Fibroblast of pulmonary artery (primary cell): ENCODE results near the gene PIP4P1.

Experiments used
- DNase-seq: peaks from one replicate; pipeline ENCODE4 v3.0.0-alpha.2; 2010; ENCODE audit warnings: low read depth
- H3K4me3 ChIP-seq: replicated peaks from 2 replicates; pipeline ENCODE4 v1.5.1; 2011; ENCODE audit warnings: low read depth, mild to moderate bottlenecking, control low read depth, low read length, moderate library complexity
- TF ChIP-seq, protein P1 (sequence below): IDR thresholded peaks from 2 replicates; pipeline ENCODE4 v1.5.1; 2011; ENCODE audit warnings: mild to moderate bottlenecking, control low read depth, low read length, inconsistent platforms; ENCODE audit errors: missing control alignments

The PIP4P1 gene

DNA sequence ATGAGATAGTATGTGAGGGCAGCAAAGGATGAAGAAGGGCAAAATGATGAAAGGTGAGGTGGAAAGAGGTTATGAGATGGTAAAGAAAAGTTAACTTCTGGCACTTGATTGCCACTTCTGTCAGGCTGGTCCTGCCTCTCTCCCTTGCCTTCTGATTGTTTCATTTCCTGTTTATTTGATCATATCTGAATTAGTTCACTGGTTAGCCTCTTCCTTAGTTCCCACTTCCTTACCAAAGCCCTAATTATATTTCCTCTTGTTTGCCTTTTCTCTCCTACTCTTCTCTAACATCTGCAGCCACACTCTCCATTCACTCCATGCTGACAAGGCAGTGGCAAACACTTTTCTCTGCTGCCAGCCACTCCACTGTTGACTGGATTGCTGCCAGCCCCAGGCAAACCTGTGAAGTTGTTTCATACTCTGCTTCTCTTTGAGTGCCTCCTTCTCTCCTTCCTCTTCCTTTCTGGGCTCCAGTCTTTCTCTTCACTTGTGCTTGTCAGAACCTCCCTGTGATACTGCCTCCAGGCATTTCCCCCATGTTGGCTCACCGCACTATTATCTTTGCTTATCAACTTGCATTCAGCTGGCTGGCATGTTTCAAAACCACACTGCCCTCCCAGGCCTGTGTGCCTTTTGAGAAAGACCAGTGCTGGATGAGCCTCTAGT lies 16.1 kb upstream of the PIP4P1 start:
- TF ChIP-seq, protein P1, sequence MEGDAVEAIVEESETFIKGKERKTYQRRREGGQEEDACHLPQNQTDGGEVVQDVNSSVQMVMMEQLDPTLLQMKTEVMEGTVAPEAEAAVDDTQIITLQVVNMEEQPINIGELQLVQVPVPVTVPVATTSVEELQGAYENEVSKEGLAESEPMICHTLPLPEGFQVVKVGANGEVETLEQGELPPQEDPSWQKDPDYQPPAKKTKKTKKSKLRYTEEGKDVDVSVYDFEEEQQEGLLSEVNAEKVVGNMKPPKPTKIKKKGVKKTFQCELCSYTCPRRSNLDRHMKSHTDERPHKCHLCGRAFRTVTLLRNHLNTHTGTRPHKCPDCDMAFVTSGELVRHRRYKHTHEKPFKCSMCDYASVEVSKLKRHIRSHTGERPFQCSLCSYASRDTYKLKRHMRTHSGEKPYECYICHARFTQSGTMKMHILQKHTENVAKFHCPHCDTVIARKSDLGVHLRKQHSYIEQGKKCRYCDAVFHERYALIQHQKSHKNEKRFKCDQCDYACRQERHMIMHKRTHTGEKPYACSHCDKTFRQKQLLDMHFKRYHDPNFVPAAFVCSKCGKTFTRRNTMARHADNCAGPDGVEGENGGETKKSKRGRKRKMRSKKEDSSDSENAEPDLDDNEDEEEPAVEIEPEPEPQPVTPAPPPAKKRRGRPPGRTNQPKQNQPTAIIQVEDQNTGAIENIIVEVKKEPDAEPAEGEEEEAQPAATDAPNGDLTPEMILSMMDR, result no peak
- DNase-seq, result peak; percentile 85
- no peak overlapping the region for H3K4me3 ChIP-seq

DNA sequence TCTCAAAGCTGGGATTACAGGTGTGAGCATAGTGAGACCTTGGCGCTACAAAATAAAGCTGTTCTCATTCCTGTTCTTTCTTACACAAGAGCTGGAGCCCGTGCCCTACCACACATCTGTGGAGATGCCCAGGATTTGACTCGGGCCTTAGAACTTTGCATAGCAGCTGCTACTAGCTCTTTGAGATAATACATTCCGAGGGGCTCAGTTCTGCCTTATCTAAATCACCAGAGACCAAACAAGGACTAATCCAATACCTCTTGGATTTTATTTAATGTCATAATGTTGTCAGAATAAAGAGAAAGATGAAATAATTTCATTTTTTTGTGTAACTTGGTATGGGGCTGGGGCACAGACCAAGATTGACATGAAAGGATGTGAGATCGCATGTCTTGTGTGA lies 15.5 kb upstream of the PIP4P1 start:
- no peak overlapping the region for H3K4me3 ChIP-seq
- TF ChIP-seq, protein P1, result no peak
- no peak for DNase-seq

DNA sequence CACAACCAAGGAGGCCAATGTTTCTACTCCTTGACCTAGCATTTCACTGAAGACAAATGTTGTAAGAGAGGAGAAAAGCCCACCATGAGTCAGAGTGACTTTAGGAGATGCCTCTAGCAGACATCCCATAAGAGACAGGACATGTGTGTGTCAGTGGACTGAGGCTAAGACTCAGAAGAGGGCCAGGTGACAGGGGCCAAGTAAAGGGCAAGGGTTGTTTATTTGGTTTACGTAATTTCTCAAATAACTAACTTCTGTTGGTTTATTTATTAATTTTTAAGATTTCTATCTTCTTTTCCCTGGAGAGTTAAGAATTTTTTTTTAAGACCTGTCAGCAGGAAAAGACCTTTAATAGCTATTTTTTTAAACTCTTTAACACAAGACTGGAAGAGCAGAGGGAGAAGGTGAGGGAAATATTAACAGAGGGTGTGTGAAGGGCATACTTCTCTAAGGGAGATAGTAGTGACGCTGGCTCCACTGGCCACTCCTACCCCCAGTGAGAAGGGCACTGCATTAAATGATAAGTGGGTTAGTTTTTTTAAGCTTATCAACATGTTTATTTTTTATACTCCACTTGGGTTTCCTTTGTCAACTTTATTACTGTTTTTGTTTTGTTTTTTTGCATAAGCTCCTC lies 11.4 kb upstream of the PIP4P1 start:
- TF ChIP-seq, protein P1, result no peak
- H3K4me3 ChIP-seq, result no peak overlapping the region
- no peak for DNase-seq

DNA sequence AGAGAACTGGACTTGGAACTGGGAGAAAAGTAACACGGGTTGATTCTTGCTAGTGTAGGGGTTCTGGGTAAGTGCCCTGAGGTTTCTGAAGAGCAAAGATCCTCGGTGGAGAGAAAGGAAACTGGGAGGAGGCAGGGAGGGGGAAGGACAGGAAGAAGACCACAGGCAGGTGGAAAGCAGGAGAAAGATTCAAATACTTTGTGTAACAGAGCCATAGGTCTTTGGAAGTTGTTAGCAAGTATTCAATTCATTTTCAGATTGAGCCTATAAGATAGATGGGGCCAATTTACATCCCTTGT lies 9.3 kb upstream of the PIP4P1 start:
- no peak for DNase-seq
- TF ChIP-seq, protein P1, result no peak
- peak overlapping the region; percentile 94 for H3K4me3 ChIP-seq

DNA sequence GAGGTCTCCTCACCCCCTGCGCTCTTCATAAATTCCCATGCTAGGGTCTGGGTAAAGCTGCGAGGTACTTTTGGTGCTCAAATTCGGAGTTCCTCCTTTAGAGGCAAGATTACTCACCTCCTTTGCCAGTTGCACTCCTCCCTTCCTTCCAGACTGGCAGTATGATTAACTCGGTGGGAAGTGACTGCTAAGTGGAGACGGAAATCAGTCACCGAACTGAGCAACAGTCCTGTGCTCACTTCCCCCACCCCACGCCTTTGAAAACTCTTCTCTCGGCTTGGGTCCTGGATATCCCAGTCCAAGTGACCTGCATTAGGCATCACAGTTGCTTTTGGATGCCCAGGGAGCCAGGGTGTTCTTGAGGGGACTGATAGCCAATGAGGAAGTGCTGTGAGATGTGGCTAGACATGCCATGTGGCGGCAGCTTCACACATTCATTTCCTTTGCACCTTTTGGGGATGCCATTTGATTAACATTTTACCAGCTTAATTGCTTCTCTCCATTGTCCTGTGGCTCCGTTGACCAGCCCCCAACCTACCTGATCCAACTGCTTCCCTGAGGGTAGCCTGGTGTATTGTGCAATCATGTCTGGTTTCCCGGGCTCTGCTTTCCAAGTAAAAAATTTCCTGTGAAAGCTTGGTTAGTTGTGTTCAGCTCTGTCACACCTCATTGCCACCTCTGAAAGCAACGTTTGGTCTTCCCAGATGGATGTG lies 8.8 kb upstream of the PIP4P1 start:
- DNase-seq, result peak; percentile 72
- TF ChIP-seq, protein P1, result no peak
- H3K4me3 ChIP-seq, result peak overlapping the region; percentile 94

DNA sequence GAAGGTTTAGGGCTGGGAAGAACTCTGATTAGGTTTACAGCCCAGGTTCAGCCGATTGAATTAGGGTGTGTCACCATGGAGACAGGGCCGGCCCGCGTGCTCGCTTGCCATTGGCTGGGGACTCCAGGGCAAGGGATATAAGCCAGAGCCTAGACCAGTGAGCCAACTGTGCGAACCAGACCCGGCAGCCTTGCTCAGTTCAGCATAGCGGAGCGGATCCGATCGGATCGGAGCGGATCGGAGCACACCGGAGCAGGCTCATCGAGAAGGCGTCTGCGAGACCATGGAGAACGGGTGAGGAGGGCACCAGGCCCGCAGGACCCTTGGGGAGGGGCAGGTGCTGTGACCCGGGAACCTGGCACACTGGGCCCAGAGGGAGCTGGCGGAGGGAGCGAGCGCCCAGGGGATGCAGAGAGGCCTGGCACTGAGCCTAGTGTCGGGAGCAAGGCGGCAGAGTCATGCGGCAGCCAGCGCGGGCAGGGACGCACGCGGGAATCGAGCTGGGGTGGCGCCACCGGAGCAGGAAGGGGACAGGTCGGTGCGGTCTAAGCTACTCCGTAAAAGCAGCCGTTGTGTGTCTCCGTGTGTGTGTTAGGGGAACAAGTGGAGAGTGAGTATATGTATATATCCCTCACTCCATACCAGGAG lies 8.1 kb upstream of the PIP4P1 start, which contains the start of gene PNP:
Gene PNP (plus strand): TSS at position 165 of the 648 bp plus-strand sequence. CDS start 119 bp downstream, at position 284.
- TF ChIP-seq, protein P1, result no peak
- peak; percentile 92 for DNase-seq
- peak within 1 kb of the TSS; percentile 94 for H3K4me3 ChIP-seq
